B cell (primary cell): Measurements from ENCODE around the gene FKBP2. TPM values are rescaled to one million over a fixed set of nuclear protein-coding genes. Genes with fewer than 3 reads are reported as not detected.

Source experiments
- ATAC-seq: fragments of 200-7000 bp; cut with Tn5 transposase; one replicate; pipeline ENCODE4 v1.10.0; 2021; ENCODE audit warnings: low read depth, mild to moderate bottlenecking, moderate number of reproducible peaks, moderate library complexity
- CTCF ChIA-PET: fragments of 350-600 bp; sonication (Branson Sonifier 250); formaldehyde crosslinking; loops from one replicate; lab custom pipeline; 2021; ENCODE audit warnings: antibody characterized with exemption, inconsistent platforms; lab: Charles Lee
- POLR2A ChIA-PET: fragments of 350-600 bp; sonication (Branson Sonifier 250); formaldehyde crosslinking; loops from one replicate; lab custom pipeline; 2021; ENCODE audit warnings: antibody characterized with exemption; lab: Charles Lee
- DNase-seq: peaks from one replicate; pipeline ENCODE4 v3.0.0; 2013
- H2AFZ ChIP-seq: 2 replicates; pipeline ENCODE4 v1.6.1; 2012; ENCODE audit warnings: mild to moderate bottlenecking, low read depth, low read length; ENCODE audit not compliant: insufficient read depth, poor library complexity, severe bottlenecking
- H3K27ac ChIP-seq, 2 donors: 1 replicate in 1 of 2; 2 replicates in 1 of 2; pipeline ENCODE4 v1.5.1; 2012 to 2013; ENCODE audit warnings: low read length in 2 of 2, mild to moderate bottlenecking in 2 of 2, moderate library complexity in 1 of 2
- H3K27me3 ChIP-seq, 4 experiments: fragments of 200-600 bp in 1 of 4; sonication (generic) in 1 of 4; replicated peaks in 1 of 4; 1 replicate in 2 of 4; 2 replicates in 2 of 4; pipeline versions ENCODE4 v1.6.1 to v1.7.0; 2013 to 2016; ENCODE audit warnings: low read length in 3 of 4, mild to moderate bottlenecking in 2 of 4, mixed read lengths in 1 of 4, moderate library complexity in 1 of 4; ENCODE audit not compliant: insufficient read depth in 4 of 4, control insufficient read depth in 3 of 4; ENCODE audit errors: control extremely low read depth in 1 of 4
- H3K36me3 ChIP-seq, 2 experiments: replicated peaks in 1 of 2; 1 replicate in 1 of 2; 2 replicates in 1 of 2; pipeline versions ENCODE4 v1.6.1 to v1.7.1; 2013; ENCODE audit warnings: low read length in 1 of 2; ENCODE audit not compliant: insufficient read depth in 2 of 2, control insufficient read depth in 1 of 2; ENCODE audit errors: control extremely low read depth in 1 of 2, extremely low read depth in 1 of 2
- H3K4me1 ChIP-seq, 2 donors: fragments of 200-600 bp in 1 of 2; sonication (generic) in 1 of 2; 1 replicate in 1 of 2; 2 replicates in 1 of 2; pipeline versions ENCODE4 v1.5.1 to v1.6.1; 2013 to 2017; ENCODE audit warnings: low read length in 2 of 2; ENCODE audit not compliant: control insufficient read depth in 2 of 2, insufficient read depth in 2 of 2
- H3K4me2 ChIP-seq: replicated peaks from 2 replicates; pipeline ENCODE3; 2012; ENCODE audit warnings: mild to moderate bottlenecking, low read depth, low read length; ENCODE audit not compliant: poor library complexity, severe bottlenecking
- H3K4me3 ChIP-seq, 5 experiments: fragments of 200-600 bp in 1 of 5; sonication (generic) in 1 of 5; 1 replicate in 3 of 5; 2 replicates in 2 of 5; pipeline versions ENCODE4 v1.5.1 to v1.7.0; 2011 to 2016; ENCODE audit warnings: low read length in 4 of 5, mild to moderate bottlenecking in 4 of 5, low read depth in 2 of 5, control low read depth in 1 of 5, moderate library complexity in 1 of 5; ENCODE audit not compliant: insufficient read depth in 1 of 5; ENCODE audit errors: control extremely low read depth in 1 of 5, extremely low read depth in 1 of 5
- H3K79me2 ChIP-seq: fragments of 200-600 bp; sonication (generic); one replicate; pipeline ENCODE4 v1.6.0; 2016; ENCODE audit warnings: low read length; ENCODE audit not compliant: control insufficient read depth, insufficient read depth
- H3K9ac ChIP-seq: fragments of 200-600 bp; sonication (generic); 2 replicates; pipeline ENCODE4 v1.6.1; 2017; ENCODE audit warnings: mild to moderate bottlenecking, low read length, moderate library complexity
- H3K9me3 ChIP-seq, 3 donors: one replicate each; pipeline versions ENCODE4 v1.6.1 to v1.7.1; 2013; ENCODE audit warnings: low read length in 2 of 3; ENCODE audit not compliant: control insufficient read depth in 2 of 3, insufficient read depth in 1 of 3; ENCODE audit errors: control extremely low read depth in 1 of 3
- H4K20me1 ChIP-seq: 2 replicates; pipeline ENCODE4 v1.6.0; 2012; ENCODE audit warnings: mild to moderate bottlenecking, low read length; ENCODE audit not compliant: insufficient read depth, control insufficient read depth, poor library complexity, severe bottlenecking
- H3K27ac Mint-ChIP-seq: one replicate; pipeline ENCODE4 v1.8.0; 2021; ENCODE audit warnings: mixed read lengths
- H3K27me3 Mint-ChIP-seq: one replicate; pipeline ENCODE4 v1.8.0; 2021; ENCODE audit warnings: mixed read lengths
- H3K4me1 Mint-ChIP-seq: one replicate; pipeline ENCODE4 v1.8.0; 2021; ENCODE audit warnings: mixed read lengths
- H3K4me3 Mint-ChIP-seq: one replicate; pipeline ENCODE4 v1.8.0; 2021; ENCODE audit warnings: mixed read lengths
- H3K9me3 Mint-ChIP-seq: one replicate; pipeline ENCODE4 v1.8.0; 2022; ENCODE audit warnings: mixed read lengths; ENCODE audit not compliant: insufficient read depth
- CTCF ChIP-seq: fragments of 200-600 bp; IDR thresholded peaks from one replicate; pipeline ENCODE4 v1.8.0; 2022; ENCODE audit warnings: antibody characterized with exemption, mild to moderate bottlenecking
- EZH2 ChIP-seq: IDR thresholded peaks from 2 replicates; pipeline ENCODE4 v1.6.1; 2012; ENCODE audit warnings: borderline replicate concordance, low read depth, mild to moderate bottlenecking, moderate library complexity, low read length; ENCODE audit not compliant: insufficient read depth, poor library complexity, severe bottlenecking
- WGBS: methylation state at CpG from one replicate; pipeline ENCODE4 v1.1.5; 2013; ENCODE audit warnings: missing lambda C conversion rate; ENCODE audit not compliant: insufficient coverage; 5-methylcytosine and 5-hydroxymethylcytosine counted together
- intact Hi-C: fragments of 100-400 bp; cut with micrococcal nuclease; formaldehyde crosslinking; loops from one replicate; pipeline ENCODE4 v1.10.0; 2022
- polyA plus RNA-seq: library from polyadenylated mRNA; depleted of rRNA; stranded (reverse); fragments of >200 nt; gene quantifications from 2 replicates; pipeline ENCODE4 v1.2.3, GENCODE V29; 2012
- total RNA-seq, 2 donors: library from RNA; stranded (reverse); fragments of 120-200 nt in 1 of 2; gene quantifications; 1 replicate in 1 of 2; 2 replicates in 1 of 2; pipeline versions ENCODE4 v1.2.3 to v1.2.4, GENCODE V29; 2013 to 2022

The FKBP2 gene
- total and polyA plus RNA-seq, 2 donors (not counting 1 experiment from before 2014, with no cell fraction given) = 23.7 to 38.2 TPM

- H4K20me1 ChIP-seq = peaks cover 17% of the 10 kb centered on the region
- peak; percentile 59 for ATAC-seq
- no peaks in the 10 kb centered on the region for H3K9me3 ChIP-seq
- DNase-seq = peak; percentile 94
- H3K79me2 ChIP-seq = peaks cover 26% of the 10 kb centered on the region
- Mint-ChIP-seq H3K4me1 (peaks cover 57% of the 10 kb centered on the region), H3K4me3 (peak within 1 kb of the TSS; percentile 95), H3K27ac (peak within 1 kb of the TSS; percentile 97), H3K27me3 (no peaks in the 10 kb centered on the region), H3K9me3 (no peaks in the 10 kb centered on the region)
- peak within 1 kb of the TSS; percentile 99 for H3K4me2 ChIP-seq
- H2AFZ ChIP-seq = peak within 1 kb of the TSS; percentile 85
- WGBS = under 1% methylated on average over 59 of the region's 62 CpGs
- peak within 1 kb of the TSS; percentile 67 to 98 (median 78) for H3K4me3 ChIP-seq
- H3K27ac ChIP-seq = peak within 1 kb of the TSS; percentile 84
- intact Hi-C loops = loop anchor here (1.0 to 2.0 kb wide), 6 partner anchors 11 to 75 kb away; partner anchors contain the start of genes BAD, ESRRA, FKBP2 and GPR137
- peak within 1 kb of the TSS; percentile 74 for H3K9ac ChIP-seq
- no peaks in the 10 kb centered on the region for H3K27me3 ChIP-seq
- TF ChIP-seq CTCF (no peak), EZH2 (no peak)
- ChIA-PET CTCF (interaction anchor here (1.0 to 1.6 kb wide), 4 partner anchors 15 to 26 kb away, joined by 3 to 6 read pairs (median 4); partner anchors contain the start of gene PLCB3), POLR2A (interaction anchor here (0.6 to 2.4 kb wide), 11 partner anchors 11 to 1031 kb away, joined by 3 to 13 read pairs (median 4); partner anchors contain the start of genes FERMT3, FKBP2 and PRDX5)
- no peaks in the 10 kb centered on the region for H3K36me3 ChIP-seq
- peaks cover 41 to 66% of the 10 kb centered on the region in 2 donors for H3K4me1 ChIP-seq
These were observed 10.5 kb upstream of the FKBP2 start, which contains the start of gene DNAJC4 for GRCh38 chr11:64230171-64230984. Gene DNAJC4, plus strand, starts transcription at chr11:64230548. Its CDS starts 307 bp downstream, at chr11:64230855.
